OCI-LY7 (cell line): Measurements from ENCODE around the gene REXO1. TPM values are rescaled to one million over a fixed set of nuclear protein-coding genes. Genes with fewer than 3 reads are reported as not detected.
A peak's percentile ranks its signal among the peaks of the same experiment; 100 is the strongest.
"Not testable (repeated sequence)": the region's sequence is repeated elsewhere in the genome, so short reads cannot be mapped to it uniquely, and the experiment has no call there.

ENCODE experiments used
- BruUV-seq: library from RNA; stranded (reverse); fragments of 400-500 nt; replicated peaks from 2 replicates; lab custom pipeline; 2021; lab: Mats Ljungman, UMichigan
- CTCF ChIA-PET: fragments of 300-600 bp; sonication (Branson Sonifier 250); formaldehyde crosslinking; loops from one replicate; lab custom pipeline; 2022; ENCODE audit warnings: antibody characterized with exemption; ENCODE audit not compliant: unreplicated experiment; lab: Charles Lee
- POLR2A ChIA-PET: fragments of 300-600 bp; sonication (Branson Sonifier 250); formaldehyde crosslinking; loops from one replicate; lab custom pipeline; 2022; ENCODE audit warnings: antibody characterized with exemption; lab: Charles Lee
- DNase-seq: peaks from one replicate; pipeline ENCODE4 v3.0.0-alpha.2; 2015; ENCODE audit warnings: low spot score
- H2AFZ ChIP-seq: fragments of 200-600 bp; sonication (generic), shearing (Covaris generic); 2 replicates; pipeline ENCODE4 v1.6.1; 2014; ENCODE audit warnings: mild to moderate bottlenecking, antibody characterized with exemption, low read length, moderate library complexity
- H3K27ac ChIP-seq: fragments of 200-600 bp; sonication (generic); 2 replicates; pipeline ENCODE4 v1.5.1; 2014; ENCODE audit warnings: mixed run types, low read depth, mild to moderate bottlenecking, moderate library complexity, low read length, inconsistent platforms; ENCODE audit not compliant: poor library complexity, severe bottlenecking
- H3K36me3 ChIP-seq: fragments of 200-600 bp; sonication (generic); 2 replicates; pipeline ENCODE4 v1.6.1; 2014; ENCODE audit warnings: mild to moderate bottlenecking, antibody characterized with exemption, low read length, moderate library complexity, mixed read lengths; ENCODE audit not compliant: insufficient read depth
- H3K4me1 ChIP-seq: fragments of 200-600 bp; sonication (generic); 2 replicates; pipeline ENCODE4 v1.5.1; 2014; ENCODE audit warnings: mild to moderate bottlenecking, low read length; ENCODE audit not compliant: insufficient read depth, poor library complexity, severe bottlenecking
- H3K4me2 ChIP-seq: fragments of 200-600 bp; sonication (generic); 2 replicates; pipeline ENCODE4 v1.6.1; 2014; ENCODE audit warnings: mild to moderate bottlenecking, low read length
- H3K4me3 ChIP-seq: fragments of 200-600 bp; sonication (generic); 2 replicates; pipeline ENCODE4 v1.5.1; 2014; ENCODE audit warnings: mild to moderate bottlenecking, low read depth, low read length; ENCODE audit not compliant: poor library complexity, severe bottlenecking
- H3K79me2 ChIP-seq: fragments of 200-600 bp; sonication (generic); 2 replicates; pipeline ENCODE4 v1.6.1; 2016; ENCODE audit warnings: low read depth, mild to moderate bottlenecking, low read length, moderate library complexity, mixed read lengths; ENCODE audit not compliant: insufficient read depth
- H3K9me2 ChIP-seq: fragments of 200-600 bp; sonication (generic); 2 replicates; pipeline ENCODE4 v1.6.1; 2016; ENCODE audit warnings: mild to moderate bottlenecking, low read length, mixed read lengths; ENCODE audit not compliant: insufficient read depth
- H3K9me3 ChIP-seq: fragments of 200-600 bp; sonication (generic); 2 replicates; pipeline ENCODE4 v1.6.1; 2014; ENCODE audit warnings: mild to moderate bottlenecking, mixed run types, low read length, mixed read lengths
- H4K20me1 ChIP-seq: fragments of 200-600 bp; sonication (generic); 2 replicates; pipeline ENCODE4 v1.6.1; 2014; ENCODE audit warnings: mild to moderate bottlenecking, antibody characterized with exemption, low read length, moderate library complexity, mixed read lengths; ENCODE audit not compliant: insufficient read depth
- CTCF ChIP-seq: fragments of 200-600 bp; sonication (generic); conservative IDR thresholded peaks from 2 replicates; pipeline ENCODE4 v1.5.1; 2014; ENCODE audit warnings: mild to moderate bottlenecking, antibody characterized with exemption, low read length, moderate library complexity, mixed read lengths
- EZH2phosphoT487 ChIP-seq: fragments of 200-600 bp; sonication (generic); IDR thresholded peaks from 2 replicates; pipeline ENCODE4 v1.6.1; 2018; ENCODE audit warnings: low read depth, borderline replicate concordance, mild to moderate bottlenecking, mixed run types, antibody characterized with exemption, low read length, moderate library complexity, mixed read lengths
- intact Hi-C: fragments of 100-400 bp; cut with micrococcal nuclease; formaldehyde crosslinking; loops from one replicate; pipeline ENCODE4 v1.10.0; 2022; ENCODE audit not compliant: unreplicated experiment
- total RNA-seq, 2 experiments: library from RNA; depleted of rRNA in 1 of 2; stranded (reverse); fragments of >200 nt in 1 of 2; shearing (Covaris generic) in 1 of 2; gene quantifications; 2 replicates each; pipeline ENCODE4 v1.2.3, GENCODE V29; 2014 to 2022

REXO1 gene
- total RNA-seq, 2 experiments from 2014 or later, result 24.0 to 52.8 TPM

- H2AFZ ChIP-seq, result no peak overlapping the region
- peak; percentile 79 for DNase-seq
- peaks cover 5% of the 10 kb centered on the region; the same call in 1 of the 2 replicates for H3K36me3 ChIP-seq
- H3K4me3 ChIP-seq, result peak overlapping the region; percentile 98
- POLR2A ChIA-PET, result interaction anchor here (0.6 kb wide), 1 partner anchor 11 kb away, joined by 3 read pairs; no protein-coding TSS in a partner anchor
- TF ChIP-seq EZH2phosphoT487 (no peak), CTCF (no peak)
- no peaks in the 10 kb centered on the region for H3K9me2 ChIP-seq
- H3K79me2 ChIP-seq, result peaks cover 35% of the 10 kb centered on the region
- intact Hi-C loops, result loop anchor here (2.0 kb wide), 1 partner anchor 17 kb away; no protein-coding TSS in a partner anchor
- peak overlapping the region; percentile 71 for H3K27ac ChIP-seq
- CTCF ChIA-PET, result no interaction called here
- no TSS peak for BruUV-seq
- H4K20me1 ChIP-seq, result 0 out of 2 replicates have a peak, but pooled peaks cover 5% of the 10 kb centered on the region
- H3K4me1 ChIP-seq, result peaks cover 30% of the 10 kb centered on the region
- no peaks in the 10 kb centered on the region for H3K9me3 ChIP-seq
- peak overlapping the region; percentile 98 for H3K4me2 ChIP-seq
These were observed 34.0 kb upstream of the REXO1 start for GRCh38 chr19:1882089-1882785.

- Histone ChIP-seq H3K4me3 (peak overlapping the region; percentile 98), H3K4me1 (peaks cover 27% of the 10 kb centered on the region), H3K79me2 (peaks cover 35% of the 10 kb centered on the region), H3K27ac (peak overlapping the region; percentile 71), H3K4me2 (peak overlapping the region; percentile 98)
- H2AFZ ChIP-seq, H3K9me2 ChIP-seq, BruUV-seq, H3K36me3 ChIP-seq, POLR2A ChIA-PET, DNase-seq, CTCF ChIA-PET, H4K20me1 ChIP-seq, H3K9me3 ChIP-seq: not testable (repeated sequence)
- intact Hi-C loops, result loop anchor here (2.0 kb wide), 1 partner anchor 17 kb away; no protein-coding TSS in a partner anchor
These were observed 33.3 kb upstream of the REXO1 start for GRCh38 chr19:1881393-1882088.

- Histone ChIP-seq H3K4me2 (no peak overlapping the region), H3K9me3 (no peaks in the 10 kb centered on the region), H3K27ac (no peak overlapping the region), H3K36me3 (peaks cover 6% of the 10 kb centered on the region; the same call in 1 of the 2 replicates), H4K20me1 (0 out of 2 replicates have a peak, but pooled peaks cover 5% of the 10 kb centered on the region), H3K4me1 (peaks cover 32% of the 10 kb centered on the region), H3K79me2 (peaks cover 36% of the 10 kb centered on the region), H3K9me2 (no peaks in the 10 kb centered on the region), H2AFZ (no peak overlapping the region), H3K4me3 (no peak overlapping the region)
- no peak for DNase-seq
- ChIA-PET POLR2A (no interaction called here), CTCF (no interaction called here)
- no TSS peak for BruUV-seq
- no peak for TF ChIP-seq EZH2phosphoT487
- TF ChIP-seq CTCF, result no peak
- intact Hi-C loops, result no loop called here
These were observed 32.5 kb upstream of the REXO1 start for GRCh38 chr19:1880611-1881392.

- intact Hi-C loops, H2AFZ ChIP-seq, POLR2A ChIA-PET, H3K4me2 ChIP-seq, H3K9me3 ChIP-seq, BruUV-seq, H3K27ac ChIP-seq, H3K9me2 ChIP-seq, H4K20me1 ChIP-seq, CTCF ChIA-PET, DNase-seq, H3K4me3 ChIP-seq: not testable (repeated sequence)
- Histone ChIP-seq H3K79me2 (peaks cover 44% of the 10 kb centered on the region), H3K4me1 (peaks cover 32% of the 10 kb centered on the region), H3K36me3 (peaks cover 11% of the 10 kb centered on the region; the same call in 1 of the 2 replicates)
These were observed 31.7 kb upstream of the REXO1 start for GRCh38 chr19:1879982-1880381.
